Activated CD4-positive, alpha-beta T cell treated with anti-CD3 and anti-CD28 coated beads, Interleukin-2, amount 10 ng/mL, durations not matched to agents 7 days and 5 days (primary cell): ENCODE data around the gene SLC25A12. TPM values are rescaled to one million over a fixed set of nuclear protein-coding genes. Genes with fewer than 3 reads are reported as not detected.
"Not testable (repeated sequence)": the region's sequence is repeated elsewhere in the genome, so short reads cannot be mapped to it uniquely, and the experiment has no call there.

Experiments
- CTCF ChIA-PET: fragments of 350-600 bp; sonication (Branson Sonifier 250); formaldehyde crosslinking; loops from one replicate; lab custom pipeline; 2021; ENCODE audit warnings: antibody characterized with exemption; lab: Charles Lee
- POLR2A ChIA-PET: fragments of 350-600 bp; sonication (Branson Sonifier 250); formaldehyde crosslinking; loops from one replicate; lab custom pipeline; 2021; ENCODE audit warnings: antibody characterized with exemption; lab: Charles Lee
- DNase-seq: peaks from one replicate; pipeline ENCODE4 v3.0.0-alpha.2; 2020
- H3K27ac Mint-ChIP-seq: one replicate; pipeline ENCODE4 v1.8.0; 2021; ENCODE audit warnings: mild to moderate bottlenecking, moderate library complexity, mixed read lengths
- H3K27me3 Mint-ChIP-seq: one replicate; pipeline ENCODE4 v1.8.0; 2021; ENCODE audit warnings: mixed read lengths
- H3K36me3 Mint-ChIP-seq: one replicate; pipeline ENCODE4 v1.8.0; 2021; ENCODE audit warnings: low read depth, mixed read lengths
- H3K4me1 Mint-ChIP-seq: one replicate; pipeline ENCODE4 v1.8.0; 2021; ENCODE audit warnings: mixed read lengths
- H3K4me3 Mint-ChIP-seq: one replicate; pipeline ENCODE4 v1.8.0; 2021; ENCODE audit warnings: mild to moderate bottlenecking, moderate library complexity, mixed read lengths
- H3K9me3 Mint-ChIP-seq: one replicate; pipeline ENCODE4 v1.8.0; 2021; ENCODE audit warnings: mixed read lengths
- total RNA-seq, 2 experiments: library from RNA; stranded (reverse); gene quantifications; one replicate each; pipeline ENCODE4 v1.2.3, GENCODE V29; 2021

SLC25A12 gene
- total RNA-seq, 2 experiments from 2014 or later = 26.7 to 28.8 TPM

DNA sequence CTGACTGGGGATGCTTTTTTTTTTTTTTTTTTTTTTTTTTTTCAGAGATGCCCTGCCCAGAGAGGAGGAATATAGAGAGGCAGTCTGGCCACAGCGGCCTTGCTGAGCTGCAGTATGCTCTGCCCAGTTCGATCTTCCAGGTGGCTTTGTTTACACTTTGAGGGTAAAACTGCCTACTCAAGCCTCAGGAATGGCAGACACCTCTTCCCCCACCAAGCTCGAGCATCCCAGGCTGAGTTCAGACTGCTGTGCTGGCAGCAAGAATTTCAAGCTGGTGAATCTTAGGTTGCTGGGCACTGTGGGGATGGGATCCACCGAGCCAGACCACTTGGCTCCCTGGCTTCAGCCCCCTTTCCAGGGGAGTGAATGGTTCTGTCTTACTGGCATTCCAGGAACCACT, 132.9 kb downstream of the SLC25A12 start:
- peaks cover 58% of the 10 kb centered on the region for H3K36me3 Mint-ChIP-seq
- H3K4me3 Mint-ChIP-seq, DNase-seq, H3K27ac Mint-ChIP-seq, H3K27me3 Mint-ChIP-seq, POLR2A ChIA-PET, CTCF ChIA-PET, H3K4me1 Mint-ChIP-seq: not testable (repeated sequence)
- peaks cover 14% of the 10 kb centered on the region for H3K9me3 Mint-ChIP-seq

DNA sequence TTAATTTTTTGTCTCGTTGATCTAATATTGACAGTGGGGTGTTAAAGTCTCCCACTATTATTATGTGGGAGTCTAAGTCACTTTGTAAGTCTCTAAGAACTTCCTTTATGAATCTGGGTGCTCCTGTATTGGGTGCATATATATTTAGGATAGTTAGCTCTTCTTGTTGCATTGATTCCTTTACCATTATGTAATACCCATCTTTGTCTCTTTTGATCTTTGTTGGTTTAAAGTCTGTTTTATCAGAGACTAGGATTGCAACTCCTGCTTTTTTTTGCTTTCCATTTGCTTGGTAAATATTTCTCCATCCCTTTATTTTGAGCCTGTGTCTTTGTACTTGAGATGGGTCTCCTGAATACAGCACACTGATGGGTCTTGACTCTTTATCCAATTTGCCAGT, 135.3 kb downstream of the SLC25A12 start:
- CTCF ChIA-PET, H3K4me1 Mint-ChIP-seq, H3K4me3 Mint-ChIP-seq, H3K27ac Mint-ChIP-seq, DNase-seq, H3K27me3 Mint-ChIP-seq, POLR2A ChIA-PET: not testable (repeated sequence)
- Mint-ChIP-seq H3K9me3 (peaks cover 19% of the 10 kb centered on the region), H3K36me3 (peaks cover 75% of the 10 kb centered on the region)

DNA sequence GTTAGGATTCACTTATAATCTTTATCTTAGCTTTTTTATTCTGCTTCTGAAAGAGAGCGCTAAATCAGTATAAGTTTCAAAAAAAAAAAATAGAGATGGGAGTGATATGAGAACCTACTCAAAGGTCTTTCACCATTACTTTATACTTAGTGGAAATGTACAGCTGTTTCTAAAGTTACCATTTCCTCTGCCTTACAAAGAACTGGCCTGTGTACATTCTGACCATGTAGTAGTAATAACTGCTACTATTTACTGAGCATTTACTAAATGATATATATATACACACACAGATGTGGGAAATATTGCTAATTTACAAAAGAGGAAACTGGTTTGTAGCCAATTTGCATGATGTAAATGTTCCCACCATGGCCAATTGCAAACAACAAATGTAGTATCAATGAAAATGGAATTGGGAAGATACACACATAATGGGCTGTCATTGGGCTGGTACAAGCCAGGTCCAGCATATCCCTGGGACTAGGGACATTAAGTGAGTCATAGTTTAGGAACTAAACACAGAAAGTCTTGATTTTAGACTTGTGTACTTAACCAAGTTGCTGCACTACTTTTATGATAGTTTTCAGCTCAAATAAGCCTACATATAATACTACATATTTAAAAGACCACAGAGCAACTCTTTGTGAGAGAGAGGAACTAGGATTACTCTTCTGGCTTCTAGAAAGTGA, 139.6 kb downstream of the SLC25A12 start:
- POLR2A ChIA-PET = no interaction called here
- Mint-ChIP-seq H3K27ac (no peak overlapping the region), H3K4me3 (no peak overlapping the region), H3K9me3 (peaks cover 14% of the 10 kb centered on the region), H3K36me3 (peaks cover 53% of the 10 kb centered on the region), H3K27me3 (no peaks in the 10 kb centered on the region), H3K4me1 (no peaks in the 10 kb centered on the region)
- no peak for DNase-seq
- CTCF ChIA-PET = no interaction called here

DNA sequence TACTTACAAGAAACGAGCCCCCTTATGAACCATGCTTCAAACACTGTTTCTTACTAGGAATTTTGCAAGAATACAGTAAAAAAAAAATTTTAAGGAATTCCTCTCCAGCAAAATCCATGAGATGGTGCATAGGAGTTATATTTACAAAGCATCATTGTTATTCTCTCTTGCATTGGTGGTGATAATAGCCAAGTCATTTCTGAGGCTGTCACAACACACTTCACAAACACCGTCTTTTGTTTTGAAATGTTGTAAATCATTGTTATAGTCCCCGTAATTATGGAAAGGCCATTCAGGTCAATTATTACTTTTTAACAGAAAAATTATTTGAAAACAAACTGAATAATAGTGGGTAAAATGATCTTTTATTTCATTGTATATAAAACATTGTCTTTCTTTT, 146.7 kb downstream of the SLC25A12 start:
- peaks cover 43% of the 10 kb centered on the region for H3K36me3 Mint-ChIP-seq
- ChIA-PET CTCF (no interaction called here), POLR2A (no interaction called here)
- no peak for DNase-seq
- no peaks in the 10 kb centered on the region for H3K9me3 Mint-ChIP-seq
- no peak overlapping the region for H3K27ac Mint-ChIP-seq
- H3K4me1 Mint-ChIP-seq = no peaks in the 10 kb centered on the region
- no peak overlapping the region for H3K4me3 Mint-ChIP-seq
- no peaks in the 10 kb centered on the region for H3K27me3 Mint-ChIP-seq

DNA sequence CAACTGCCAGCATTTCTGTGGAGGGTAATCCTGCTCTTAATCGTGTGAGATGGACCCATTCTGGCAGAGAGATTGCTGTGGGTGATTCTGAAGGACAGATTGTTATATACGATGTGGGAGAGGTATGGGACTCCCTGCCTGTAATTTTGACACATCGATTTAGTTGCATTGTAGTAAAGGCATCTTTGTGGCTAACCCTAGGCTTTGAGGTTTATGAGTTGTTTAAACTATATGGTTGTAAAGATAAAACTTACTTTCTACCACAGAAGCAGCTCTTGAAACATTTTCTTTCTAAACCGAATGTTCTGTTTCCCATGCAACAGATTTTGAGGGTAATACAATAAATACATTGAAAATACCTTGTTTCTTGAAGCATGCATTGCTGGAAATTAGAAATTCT, 148.2 kb downstream of the SLC25A12 start:
- Mint-ChIP-seq H3K9me3 (no peaks in the 10 kb centered on the region), H3K4me3 (no peak overlapping the region), H3K27ac (no peak overlapping the region), H3K36me3 (peaks cover 50% of the 10 kb centered on the region), H3K27me3 (no peaks in the 10 kb centered on the region), H3K4me1 (peaks cover 8% of the 10 kb centered on the region)
- CTCF ChIA-PET = no interaction called here
- DNase-seq = no peak
- POLR2A ChIA-PET = no interaction called here

DNA sequence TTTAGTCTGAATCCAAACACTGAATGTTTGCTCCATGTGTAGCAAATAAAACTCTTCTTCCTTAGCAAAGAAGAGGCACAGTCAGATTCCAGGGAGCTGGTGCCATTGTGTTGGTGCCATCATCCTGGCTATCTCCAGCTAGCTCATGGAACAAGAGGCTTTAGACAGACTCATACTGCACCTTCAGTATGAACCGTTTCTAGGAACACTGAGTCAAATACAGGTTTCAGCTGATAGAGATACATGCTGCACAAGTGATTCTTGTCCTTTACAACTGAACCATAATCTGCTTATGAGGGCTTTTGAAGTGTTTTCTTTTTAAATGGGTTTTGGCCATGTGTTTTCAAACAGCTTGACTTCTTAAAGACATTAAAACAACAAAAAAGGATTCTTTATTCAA, 148.9 kb downstream of the SLC25A12 start:
- peaks cover 54% of the 10 kb centered on the region for H3K36me3 Mint-ChIP-seq
- POLR2A ChIA-PET = no interaction called here
- DNase-seq = no peak
- CTCF ChIA-PET = no interaction called here
- no peaks in the 10 kb centered on the region for H3K9me3 Mint-ChIP-seq
- H3K27ac Mint-ChIP-seq = no peak overlapping the region
- no peaks in the 10 kb centered on the region for H3K27me3 Mint-ChIP-seq
- peaks cover 8% of the 10 kb centered on the region for H3K4me1 Mint-ChIP-seq
- no peak overlapping the region for H3K4me3 Mint-ChIP-seq

DNA sequence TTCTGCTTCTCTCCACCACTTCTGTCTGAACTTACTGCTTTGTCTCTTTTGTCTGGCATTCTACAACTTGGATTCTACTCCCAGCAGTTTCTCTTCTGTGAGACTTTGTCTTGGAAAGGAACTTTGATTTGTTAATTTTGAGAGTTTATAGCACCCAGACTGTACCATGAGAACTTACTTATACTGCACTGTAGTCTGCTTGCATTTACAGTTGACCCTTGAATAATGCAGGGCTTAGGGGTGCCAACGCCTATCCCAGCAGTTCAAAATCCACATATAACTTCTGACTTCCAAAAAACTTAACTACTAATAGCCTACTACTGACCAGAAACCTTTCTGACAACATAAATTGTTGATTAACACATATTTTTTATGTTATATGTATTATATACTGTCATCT, 151.3 kb downstream of the SLC25A12 start:
- no peak for DNase-seq
- Mint-ChIP-seq H3K4me3 (no peak overlapping the region), H3K4me1 (peaks cover 8% of the 10 kb centered on the region), H3K36me3 (peaks cover 50% of the 10 kb centered on the region), H3K27me3 (no peaks in the 10 kb centered on the region), H3K27ac (no peak overlapping the region), H3K9me3 (no peaks in the 10 kb centered on the region)
- CTCF ChIA-PET = no interaction called here
- POLR2A ChIA-PET = no interaction called here

DNA sequence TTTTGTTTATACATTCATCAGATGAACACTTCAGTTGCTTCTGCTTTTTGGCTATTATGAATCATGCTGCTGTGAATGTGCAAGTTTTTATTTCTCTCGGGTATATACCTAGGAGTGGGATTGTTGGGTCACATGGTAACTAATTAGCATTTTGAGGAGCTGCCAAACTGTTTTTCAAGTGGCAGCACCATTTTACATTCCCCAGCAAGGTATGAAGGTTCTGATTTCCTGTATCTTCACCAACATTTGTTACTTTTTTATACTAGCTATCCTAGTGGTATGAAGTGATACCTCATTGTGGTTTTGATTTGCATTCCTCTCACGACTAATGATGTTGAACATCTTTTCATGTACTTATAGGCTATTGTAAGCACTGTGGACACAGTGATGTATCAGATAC, 152.9 kb downstream of the SLC25A12 start:
- H3K36me3 Mint-ChIP-seq = peaks cover 54% of the 10 kb centered on the region
- no peaks in the 10 kb centered on the region for H3K27me3 Mint-ChIP-seq
- no peak overlapping the region for H3K27ac Mint-ChIP-seq
- POLR2A ChIA-PET = no interaction called here
- CTCF ChIA-PET = no interaction called here
- no peak overlapping the region for H3K4me3 Mint-ChIP-seq
- peaks cover 8% of the 10 kb centered on the region for H3K4me1 Mint-ChIP-seq
- no peak for DNase-seq
- H3K9me3 Mint-ChIP-seq = no peaks in the 10 kb centered on the region

DNA sequence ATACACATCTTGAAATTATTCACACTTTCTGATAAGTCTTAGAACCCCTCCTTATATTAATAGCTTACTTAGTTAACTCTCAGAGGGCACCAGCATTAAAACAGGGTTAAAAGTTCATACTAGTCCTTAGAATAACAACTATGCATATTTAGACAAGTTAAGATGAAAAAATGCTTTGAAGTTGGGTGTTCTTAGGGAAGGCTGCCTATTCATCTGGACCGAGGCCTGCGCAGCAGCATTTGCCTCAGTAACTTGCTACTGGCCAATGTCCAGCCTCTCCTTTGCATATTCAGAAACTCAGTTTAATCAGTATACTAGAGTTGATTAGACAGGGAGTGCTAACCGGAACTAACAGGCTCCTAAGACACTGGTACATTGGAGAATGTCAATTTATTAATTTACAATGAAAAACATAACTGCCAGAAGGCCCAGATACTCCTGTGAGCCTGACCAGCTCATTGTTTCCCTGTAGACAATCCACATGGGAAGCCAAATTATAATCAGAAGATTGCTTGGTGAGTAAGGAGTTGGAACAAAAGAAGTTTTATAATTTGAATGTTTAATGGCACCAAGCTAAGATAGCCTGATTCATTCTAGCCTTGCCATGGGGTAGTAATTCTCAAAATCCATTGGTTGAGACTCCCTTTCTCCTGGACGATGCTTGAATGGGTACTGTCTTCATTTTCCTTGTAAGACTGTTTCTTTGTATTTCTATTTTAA, 157.9 kb downstream of the SLC25A12 start:
- H3K27ac Mint-ChIP-seq = no peak overlapping the region
- POLR2A ChIA-PET = no interaction called here
- H3K9me3 Mint-ChIP-seq = no peaks in the 10 kb centered on the region
- H3K4me3 Mint-ChIP-seq = no peak overlapping the region
- no peaks in the 10 kb centered on the region for H3K27me3 Mint-ChIP-seq
- CTCF ChIA-PET = no interaction called here
- H3K4me1 Mint-ChIP-seq = peaks cover 4% of the 10 kb centered on the region
- H3K36me3 Mint-ChIP-seq = peaks cover 51% of the 10 kb centered on the region
- DNase-seq = no peak

Other genes with a start within 250 kb of the SLC25A12 start
- gene DYNC1I2, start 206.8 kb downstream of the SLC25A12 start, total RNA-seq = 10 to 100 TPM; 49.5 to 52.5 TPM
- gene HAT1, start 28.2 kb upstream of the SLC25A12 start, total RNA-seq = 10 to 100 TPM; 63.0 to 75.3 TPM
- gene METAP1D, start 105.7 kb upstream of the SLC25A12 start, total RNA-seq = 1 to 10 TPM; 4.9 to 5.5 TPM
- gene DLX1, start 191.3 kb upstream of the SLC25A12 start, total RNA-seq = not detected
- gene DLX2, start 208.7 kb upstream of the SLC25A12 start, total RNA-seq = not detected